Activated CD8-positive, alpha-beta memory T cell treated with anti-CD3 and anti-CD28 coated beads, Interleukin-2, amount 50 U/mL, for 1 hour (primary cell): ENCODE data around the gene DUS1L.

Experiments used
- DNase-seq: peaks from one replicate; pipeline ENCODE4 v3.0.0-alpha.2; 2020; ENCODE audit errors: extremely low read depth

Gene DUS1L

GRCh38 chr17:82012640-82013295 lies 52.8 kb downstream of the DUS1L start:
- no peak for DNase-seq

GRCh38 chr17:82012261-82012639 lies 53.4 kb downstream of the DUS1L start:
- no peak for DNase-seq

- no peak for DNase-seq
Measured at GRCh38 chr17:82011617-82012187, 53.9 kb downstream of the DUS1L start.

GRCh38 chr17:82010575-82011525 lies 54.8 kb downstream of the DUS1L start:
- DNase-seq = no peak

GRCh38 chr17:82009413-82009812 lies 56.2 kb downstream of the DUS1L start:
- DNase-seq = no peak

GRCh38 chr17:82008941-82009405 lies 56.6 kb downstream of the DUS1L start:
- DNase-seq = no peak

GRCh38 chr17:82008258-82008940 lies 57.2 kb downstream of the DUS1L start:
- no peak for DNase-seq
